Thoracic aorta (tissue), 2 donors: Measurements from ENCODE around the gene INHBA. TPM values are rescaled to one million over a fixed set of nuclear protein-coding genes. Genes with fewer than 3 reads are reported as not detected.

Experiments used
- ATAC-seq: fragments of 150-250 bp; one replicate; pipeline ENCODE4 v1.8.0; 2017; ENCODE audit warnings: low read depth; ENCODE audit not compliant: insufficient number of reproducible peaks, low FRiP score
- DNase-seq: peaks from one replicate; pipeline ENCODE4 v3.0.0-alpha.2; 2020; ENCODE audit warnings: low spot score
- H3K27ac ChIP-seq, 2 donors: fragments of 200-600 bp; sonication (generic); 1 replicate in 1 of 2; 2 replicates in 1 of 2; pipeline ENCODE4 v1.5.1; 2016; ENCODE audit warnings: mild to moderate bottlenecking in 2 of 2, moderate library complexity in 2 of 2
- H3K27me3 ChIP-seq: fragments of 200-600 bp; sonication (generic); replicated peaks from 2 replicates; pipeline ENCODE4 v1.6.0; 2016; ENCODE audit warnings: mild to moderate bottlenecking; ENCODE audit not compliant: insufficient read depth
- H3K36me3 ChIP-seq: fragments of 200-600 bp; sonication (generic); one replicate; pipeline ENCODE4 v1.5.1; 2016
- H3K4me1 ChIP-seq, 2 donors: fragments of 200-600 bp; sonication (generic); 1 replicate in 1 of 2; 2 replicates in 1 of 2; pipeline versions ENCODE4 v1.5.1 to v1.6.0; 2016; ENCODE audit warnings: low read depth in 2 of 2, mild to moderate bottlenecking in 1 of 2; ENCODE audit not compliant: control insufficient read depth in 1 of 2
- H3K4me3 ChIP-seq: fragments of 200-600 bp; sonication (generic); 2 replicates; pipeline ENCODE4 v1.5.1; 2016; ENCODE audit warnings: mild to moderate bottlenecking
- H3K9me3 ChIP-seq: fragments of 200-600 bp; sonication (generic); 2 replicates; pipeline ENCODE4 v1.5.1; 2016
- CTCF ChIP-seq: fragments of 200-600 bp; sonication (generic); IDR thresholded peaks from one replicate; pipeline ENCODE4 v1.5.1; 2019; ENCODE audit warnings: antibody characterized with exemption
- total RNA-seq, 2 donors: library from RNA; depleted of rRNA; stranded (reverse); fragments of >200 nt; gene quantifications; one replicate each; pipeline versions ENCODE4 v1.1.0 to v1.2.3, GENCODE V29; 2016

Gene INHBA
- total RNA-seq, 2 donors from 2014 or later = 24.0 to 44.8 TPM

DNA sequence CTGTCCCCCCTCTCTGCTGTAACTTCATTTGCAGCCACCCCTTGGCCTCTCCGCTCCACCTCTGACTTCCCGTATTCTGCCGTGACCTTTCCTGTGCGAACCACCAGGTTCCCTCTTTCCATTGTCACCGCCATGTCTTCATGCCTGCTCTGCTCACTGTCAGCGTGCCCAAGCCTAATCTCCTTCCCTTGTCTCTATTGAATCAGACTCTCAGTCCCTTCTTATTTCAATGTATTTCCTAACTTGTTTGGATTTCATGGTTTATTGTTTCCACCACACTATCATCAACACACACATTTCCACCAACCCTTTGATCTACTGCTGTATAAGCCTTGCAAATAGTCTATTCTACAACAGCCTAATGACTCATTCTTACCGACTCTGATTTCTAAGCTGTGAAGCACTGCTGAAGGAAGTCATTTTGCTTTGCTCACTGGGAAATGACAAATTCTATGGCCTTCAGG lies 30.0 kb upstream of the INHBA start:
- ATAC-seq (no peak), DNase-seq (no peak)
- no peak for TF ChIP-seq CTCF
- Histone ChIP-seq H3K27me3 (no peaks in the 10 kb centered on the region), H3K4me3 (no peak overlapping the region), H3K36me3 (no peaks in the 10 kb centered on the region), H3K9me3 (no peaks in the 10 kb centered on the region), H3K4me1 (no peaks in the 10 kb centered on the region), H3K27ac (no peak overlapping the region)

DNA sequence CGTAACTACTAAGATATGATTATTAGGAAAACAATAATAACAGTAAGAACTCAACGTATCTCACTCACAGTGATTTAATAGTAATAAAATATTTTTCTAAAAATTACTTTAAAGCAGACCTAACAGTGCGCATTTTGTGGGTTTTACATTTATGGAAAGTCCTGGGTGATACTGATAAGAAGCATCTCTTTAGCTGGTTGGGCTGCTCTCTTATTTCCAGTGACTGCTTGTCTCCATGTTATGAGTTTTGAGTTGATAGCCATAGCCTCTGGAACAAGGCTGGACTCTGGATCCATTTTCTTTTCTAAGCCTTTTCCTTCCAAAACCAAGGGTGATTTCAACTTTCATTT lies 29.5 kb upstream of the INHBA start:
- Histone ChIP-seq H3K9me3 (no peaks in the 10 kb centered on the region), H3K27me3 (no peaks in the 10 kb centered on the region), H3K4me1 (no peaks in the 10 kb centered on the region), H3K27ac (no peak overlapping the region), H3K4me3 (no peak overlapping the region), H3K36me3 (no peaks in the 10 kb centered on the region)
- no peak for TF ChIP-seq CTCF
- DNase-seq (no peak), ATAC-seq (no peak)

- H3K36me3 ChIP-seq = no peaks in the 10 kb centered on the region
- H3K4me1 ChIP-seq = no peaks in the 10 kb centered on the region
- peak; percentile 44 for TF ChIP-seq CTCF
- H3K27me3 ChIP-seq = no peaks in the 10 kb centered on the region
- ATAC-seq (no peak), DNase-seq (no peak)
- H3K9me3 ChIP-seq = no peaks in the 10 kb centered on the region
- H3K27ac ChIP-seq = no peak overlapping the region
- no peak overlapping the region for H3K4me3 ChIP-seq
These were observed 28.9 kb upstream of the INHBA start for GRCh38 chr7:41731493-41732435.

- DNase-seq (no peak), ATAC-seq (no peak)
- H3K4me3 ChIP-seq = no peak overlapping the region
- H3K9me3 ChIP-seq = no peaks in the 10 kb centered on the region
- H3K27ac ChIP-seq = no peak overlapping the region
- no peaks in the 10 kb centered on the region for H3K27me3 ChIP-seq
- H3K36me3 ChIP-seq = no peaks in the 10 kb centered on the region
- TF ChIP-seq CTCF = no peak
- H3K4me1 ChIP-seq = no peaks in the 10 kb centered on the region
These were observed 27.8 kb upstream of the INHBA start for GRCh38 chr7:41730668-41731067.

DNA sequence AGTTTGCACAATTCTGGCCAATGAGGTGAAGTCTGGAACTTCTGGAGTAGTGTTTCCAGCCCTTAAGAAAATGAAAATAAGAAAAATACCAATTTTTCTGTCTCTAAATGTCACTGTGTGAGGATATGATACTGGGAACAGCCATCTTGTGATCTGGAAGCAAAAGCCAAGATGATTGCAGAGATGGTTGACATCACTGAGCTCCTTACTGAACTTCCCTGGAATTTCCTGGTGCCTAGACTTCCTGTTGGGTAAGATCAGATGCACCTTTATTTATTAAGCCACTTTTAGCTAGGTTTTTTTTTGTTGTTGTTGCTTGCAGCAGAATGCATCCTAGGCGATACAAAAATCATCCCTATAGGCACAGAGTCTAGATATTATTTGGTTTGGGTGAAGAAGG lies 27.3 kb upstream of the INHBA start:
- H3K9me3 ChIP-seq = no peaks in the 10 kb centered on the region
- no peak for ATAC-seq
- no peak for DNase-seq
- H3K4me1 ChIP-seq = no peaks in the 10 kb centered on the region
- H3K27ac ChIP-seq = no peak overlapping the region
- H3K27me3 ChIP-seq = no peaks in the 10 kb centered on the region
- no peak for TF ChIP-seq CTCF
- no peak overlapping the region for H3K4me3 ChIP-seq
- H3K36me3 ChIP-seq = no peaks in the 10 kb centered on the region
